GM20000 (cell line): ENCODE data around the gene ISYNA1.
A peak's percentile ranks its signal among the peaks of the same experiment; 100 is the strongest.

Source experiments
- DNase-seq: peaks from one replicate; pipeline ENCODE4 v3.0.0; 2012; ENCODE audit warnings: low spot score
- CTCF ChIP-seq: IDR thresholded peaks from 2 replicates; pipeline ENCODE4 v1.5.1; 2012; ENCODE audit warnings: mild to moderate bottlenecking, control low read depth; ENCODE audit errors: extremely low read depth, missing control alignments

Gene ISYNA1

GRCh38 chr19:18437491-18438330 lies at the start of gene ISYNA1:
Gene ISYNA1 (minus strand): TSS chr19:18438133. CDS start chr19:18437979, 154 bp downstream.
- TF ChIP-seq CTCF, result no peak
- DNase-seq, result peak; percentile 85

GRCh38 chr19:18486746-18487145 lies 48.8 kb upstream of the ISYNA1 start:
- no peak for TF ChIP-seq CTCF
- no peak for DNase-seq

- no peak for TF ChIP-seq CTCF
- no peak for DNase-seq
These were observed 47.1 kb upstream of the ISYNA1 start for GRCh38 chr19:18484992-18485391.

GRCh38 chr19:18483119-18483890 lies 45.4 kb upstream of the ISYNA1 start:
- TF ChIP-seq CTCF, result no peak
- no peak for DNase-seq

- no peak for DNase-seq
- no peak for TF ChIP-seq CTCF
These were observed 43.7 kb upstream of the ISYNA1 start for GRCh38 chr19:18481505-18482222.

GRCh38 chr19:18480006-18480691 lies 42.2 kb upstream of the ISYNA1 start:
- TF ChIP-seq CTCF, result no peak
- DNase-seq, result no peak
